Lower lobe of right lung (tissue), 2 donors: Measurements from ENCODE around the gene ZMIZ1. TPM values are rescaled to one million over a fixed set of nuclear protein-coding genes. Genes with fewer than 3 reads are reported as not detected.

Experiments used
- ATAC-seq, 2 donors: fragments of 200-7000 bp; cut with Tn5 transposase; one replicate each; pipeline ENCODE4 v1.9.1; 2020 to 2022; ENCODE audit warnings: mild to moderate bottlenecking in 2 of 2, moderate library complexity in 2 of 2
- DNase-seq: peaks from one replicate; pipeline ENCODE4 v3.0.0-alpha.2; 2020
- H3K27ac ChIP-seq: fragments of 200-600 bp; one replicate; pipeline ENCODE4 v1.8.0; 2022
- H3K27me3 ChIP-seq: fragments of 200-600 bp; one replicate; pipeline ENCODE4 v1.8.0; 2022; ENCODE audit warnings: low read depth
- H3K36me3 ChIP-seq: fragments of 200-600 bp; one replicate; pipeline ENCODE4 v1.8.0; 2022; ENCODE audit warnings: mild to moderate bottlenecking
- H3K4me1 ChIP-seq: fragments of 200-600 bp; one replicate; pipeline ENCODE4 v1.8.0; 2022
- H3K4me3 ChIP-seq: fragments of 200-600 bp; one replicate; pipeline ENCODE4 v1.8.0; 2022; ENCODE audit warnings: mild to moderate bottlenecking
- H3K9me3 ChIP-seq: fragments of 200-600 bp; one replicate; pipeline ENCODE4 v1.8.0; 2022
- CTCF ChIP-seq: fragments of 200-600 bp; IDR thresholded peaks from one replicate; pipeline ENCODE4 v1.8.0; 2022; ENCODE audit warnings: antibody characterized with exemption, mild to moderate bottlenecking
- intact Hi-C: fragments of 100-400 bp; cut with DNase I; formaldehyde crosslinking; loops from one replicate; pipeline ENCODE4 v1.11.0; 2022
- total RNA-seq: library from RNA; stranded (reverse); fragmentation: NEBNext Ultra II Directional; extraction: Animal tissue kit (Norgen Biotek cat#: 25700); gene quantifications from one replicate; pipeline ENCODE4 v1.2.1, GENCODE V29; 2021
- donor health status: DM: no; HTN: yes; CAD: no; lungs with severe emphysema.

The ZMIZ1 gene
- total RNA-seq, 1 donor from 2014 or later, result 102 TPM

GRCh38 chr10:79282388-79282787 is 213.6 kb downstream of the ZMIZ1 start:
- Histone ChIP-seq H3K36me3 (peaks cover 78% of the 10 kb centered on the region), H3K27me3 (no peaks in the 10 kb centered on the region), H3K4me3 (no peak overlapping the region), H3K27ac (peak overlapping the region; percentile 11), H3K4me1 (peaks cover 36% of the 10 kb centered on the region), H3K9me3 (no peaks in the 10 kb centered on the region)
- ATAC-seq (no peak), DNase-seq (no peak)
- no peak for TF ChIP-seq CTCF
- intact Hi-C loops, result no loop called here

- no peak for ATAC-seq
- Histone ChIP-seq H3K9me3 (no peaks in the 10 kb centered on the region), H3K4me3 (no peak overlapping the region), H3K36me3 (peaks cover 68% of the 10 kb centered on the region), H3K27ac (no peak overlapping the region), H3K4me1 (peaks cover 48% of the 10 kb centered on the region), H3K27me3 (no peaks in the 10 kb centered on the region)
- no peak for TF ChIP-seq CTCF
- DNase-seq, result no peak
- intact Hi-C loops, result no loop called here
Measured at GRCh38 chr10:79283616-79284015, 214.8 kb downstream of the ZMIZ1 start.

- peak overlapping the region; percentile 75 for H3K27ac ChIP-seq
- no peaks in the 10 kb centered on the region for H3K27me3 ChIP-seq
- H3K36me3 ChIP-seq, result peaks cover 70% of the 10 kb centered on the region
- H3K4me3 ChIP-seq, result no peak overlapping the region
- ATAC-seq, result no peak
- DNase-seq, result no peak
- intact Hi-C loops, result no loop called here
- no peaks in the 10 kb centered on the region for H3K9me3 ChIP-seq
- H3K4me1 ChIP-seq, result peaks cover 51% of the 10 kb centered on the region
- no peak for TF ChIP-seq CTCF
Measured at GRCh38 chr10:79284158-79284871, 215.5 kb downstream of the ZMIZ1 start.

- peak in 1 of 2 donors; percentile 12 for ATAC-seq
- Histone ChIP-seq H3K36me3 (peaks cover 75% of the 10 kb centered on the region), H3K27ac (peak overlapping the region; percentile 75), H3K27me3 (no peaks in the 10 kb centered on the region), H3K4me1 (peaks cover 51% of the 10 kb centered on the region), H3K9me3 (no peaks in the 10 kb centered on the region), H3K4me3 (no peak overlapping the region)
- intact Hi-C loops, result no loop called here
- no peak for DNase-seq
- no peak for TF ChIP-seq CTCF
Measured at GRCh38 chr10:79285315-79286197, 216.8 kb downstream of the ZMIZ1 start.

GRCh38 chr10:79286318-79286951 is 217.7 kb downstream of the ZMIZ1 start:
- peaks cover 75% of the 10 kb centered on the region for H3K36me3 ChIP-seq
- ATAC-seq, result peak; percentile 79 to 81
- no peaks in the 10 kb centered on the region for H3K27me3 ChIP-seq
- no peak for TF ChIP-seq CTCF
- H3K4me1 ChIP-seq, result peaks cover 51% of the 10 kb centered on the region
- H3K9me3 ChIP-seq, result no peaks in the 10 kb centered on the region
- intact Hi-C loops, result no loop called here
- peak overlapping the region; percentile 75 for H3K27ac ChIP-seq
- H3K4me3 ChIP-seq, result no peak overlapping the region
- DNase-seq, result peak; percentile 92
